GM21723 (cell line): ENCODE data around the gene SEC14L2.
"Not testable (repeated sequence)": the region's sequence is repeated elsewhere in the genome, so short reads cannot be mapped to it uniquely, and the experiment has no call there.

Experiments
- ATAC-seq: cut with Tn5 transposase; IDR thresholded peaks from one replicate; pipeline ENCODE4 v1.9.1; 2021; ENCODE audit warnings: mild to moderate bottlenecking, moderate library complexity; ENCODE audit not compliant: unreplicated experiment

The SEC14L2 gene

GRCh38 chr22:30447656-30448055 is 50.8 kb downstream of the SEC14L2 start:
- ATAC-seq = no peak

GRCh38 chr22:30451488-30451887 is 54.7 kb downstream of the SEC14L2 start:
- not testable (repeated sequence) for ATAC-seq

- no peak for ATAC-seq
Observed at GRCh38 chr22:30452861-30453260, 56.0 kb downstream of the SEC14L2 start.

GRCh38 chr22:30453731-30454510 is 57.1 kb downstream of the SEC14L2 start:
- ATAC-seq = no peak

- ATAC-seq = no peak
Observed at GRCh38 chr22:30455075-30455840, 58.4 kb downstream of the SEC14L2 start.

- no peak for ATAC-seq
Observed at GRCh38 chr22:30457981-30458380, 61.2 kb downstream of the SEC14L2 start.

GRCh38 chr22:30459181-30460052 is 62.6 kb downstream of the SEC14L2 start:
- ATAC-seq = no peak

- ATAC-seq = no peak
Observed at GRCh38 chr22:30460147-30460546, 63.3 kb downstream of the SEC14L2 start.

- ATAC-seq = not testable (repeated sequence)
Observed at GRCh38 chr22:30460555-30460954, 63.7 kb downstream of the SEC14L2 start.

GRCh38 chr22:30469165-30469564 is 72.3 kb downstream of the SEC14L2 start:
- ATAC-seq = no peak

GRCh38 chr22:30470655-30471054 is 73.8 kb downstream of the SEC14L2 start:
- ATAC-seq = no peak

GRCh38 chr22:30471616-30472318 is 74.9 kb downstream of the SEC14L2 start, which contains the start of gene SEC14L3:
Gene SEC14L3, minus strand, starts transcription at chr22:30472017. Its CDS starts 59 bp downstream, at chr22:30471958.
- ATAC-seq = no peak

- ATAC-seq = no peak
Observed at GRCh38 chr22:30472994-30473720, 76.3 kb downstream of the SEC14L2 start.

GRCh38 chr22:30474121-30474520 is 77.3 kb downstream of the SEC14L2 start:
- ATAC-seq = no peak
